HG02938 (cell line): ENCODE measurements around the gene KIF4A.

Source experiments
- ATAC-seq: cut with Tn5 transposase; IDR thresholded peaks from one replicate; pipeline ENCODE4 v1.9.1; 2021; ENCODE audit warnings: mild to moderate bottlenecking, moderate library complexity; ENCODE audit not compliant: unreplicated experiment

The KIF4A gene

GRCh38 chrX:70434914-70435586 lies 145.1 kb downstream of the KIF4A start:
- no peak for ATAC-seq

GRCh38 chrX:70436343-70436742 lies 146.4 kb downstream of the KIF4A start:
- no peak for ATAC-seq

GRCh38 chrX:70437011-70437410 lies 147.1 kb downstream of the KIF4A start:
- no peak for ATAC-seq

- ATAC-seq: no peak
These were observed 148.2 kb downstream of the KIF4A start for GRCh38 chrX:70437921-70438665.

GRCh38 chrX:70439016-70439415 lies 149.1 kb downstream of the KIF4A start:
- peak; percentile 33 for ATAC-seq

- ATAC-seq: no peak
These were observed 152.3 kb downstream of the KIF4A start for GRCh38 chrX:70442224-70442623.

- no peak for ATAC-seq
These were observed 154.5 kb downstream of the KIF4A start, which contains the start of gene DLG3 for GRCh38 chrX:70444326-70444945. Gene DLG3 (plus strand): TSS chrX:70444835. CDS start chrX:70445202, 367 bp downstream.

GRCh38 chrX:70444946-70445656 lies 155.2 kb downstream of the KIF4A start:
- ATAC-seq: no peak

- ATAC-seq: no peak
These were observed 156.0 kb downstream of the KIF4A start for GRCh38 chrX:70445951-70446350.

- ATAC-seq: no peak
These were observed 156.8 kb downstream of the KIF4A start for GRCh38 chrX:70446380-70447350.

GRCh38 chrX:70449457-70449966 lies 159.6 kb downstream of the KIF4A start:
- no peak for ATAC-seq

GRCh38 chrX:70452143-70452733 lies 162.3 kb downstream of the KIF4A start:
- peak; percentile 55 for ATAC-seq

GRCh38 chrX:70453024-70453618 lies 163.2 kb downstream of the KIF4A start:
- no peak for ATAC-seq

GRCh38 chrX:70454441-70455365 lies 164.8 kb downstream of the KIF4A start:
- ATAC-seq: peak; percentile 43

GRCh38 chrX:70455366-70456202 lies 165.7 kb downstream of the KIF4A start:
- ATAC-seq: no peak

- ATAC-seq: no peak
These were observed 166.4 kb downstream of the KIF4A start for GRCh38 chrX:70456256-70456655.

- no peak for ATAC-seq
These were observed 171.1 kb downstream of the KIF4A start for GRCh38 chrX:70461026-70461425.
